Activated T-helper 1 cell treated with anti-CD3 and anti-CD28 coated beads, Interleukin-2, amount 50 U/mL, for 16 hours (primary cell): ENCODE data around the gene KCNIP1.
"Not testable (repeated sequence)": the region's sequence is repeated elsewhere in the genome, so short reads cannot be mapped to it uniquely, and the experiment has no call there.

Experiments
- DNase-seq, 2 donors: peaks; one replicate each; pipeline ENCODE4 v3.0.0-alpha.2; 2020; ENCODE audit warnings: low read depth in 1 of 2, low spot score in 1 of 2

The KCNIP1 gene

GRCh38 chr5:170765868-170766267 lies 262.0 kb downstream of the KCNIP1 start:
- DNase-seq: not testable (repeated sequence)

- DNase-seq: no peak
Measured at GRCh38 chr5:170769246-170769645, 265.4 kb downstream of the KCNIP1 start.

- no peak for DNase-seq
Measured at GRCh38 chr5:170769898-170770416, 266.1 kb downstream of the KCNIP1 start.

- DNase-seq: no peak
Measured at GRCh38 chr5:170771496-170771895, 267.7 kb downstream of the KCNIP1 start.

- DNase-seq: no peak
Measured at GRCh38 chr5:170773024-170773985, 269.5 kb downstream of the KCNIP1 start.

- no peak for DNase-seq
Measured at GRCh38 chr5:170774831-170775230, 271.0 kb downstream of the KCNIP1 start.

GRCh38 chr5:170781946-170782345 lies 278.1 kb downstream of the KCNIP1 start:
- DNase-seq: no peak

- DNase-seq: no peak
Measured at GRCh38 chr5:170782438-170782837, 278.6 kb downstream of the KCNIP1 start.

- no peak for DNase-seq
Measured at GRCh38 chr5:170783498-170784247, 279.9 kb downstream of the KCNIP1 start, which contains the start of gene GABRP. TSS of gene GABRP (plus strand) at chr5:170783725. CDS start at chr5:170788616, 4,891 bp downstream.

GRCh38 chr5:170785416-170785815 lies 281.6 kb downstream of the KCNIP1 start:
- DNase-seq: no peak
